Activated T-cell treated with anti-CD3 and anti-CD28 coated beads for 24 hours (primary cell): Measurements from ENCODE around the gene CNPY1.
"Not testable (repeated sequence)": the region's sequence is repeated elsewhere in the genome, so short reads cannot be mapped to it uniquely, and the experiment has no call there.

Experiments used
- DNase-seq: peaks from one replicate; pipeline ENCODE4 v3.0.0-alpha.2; 2020; ENCODE audit warnings: low read depth

Gene CNPY1

DNA sequence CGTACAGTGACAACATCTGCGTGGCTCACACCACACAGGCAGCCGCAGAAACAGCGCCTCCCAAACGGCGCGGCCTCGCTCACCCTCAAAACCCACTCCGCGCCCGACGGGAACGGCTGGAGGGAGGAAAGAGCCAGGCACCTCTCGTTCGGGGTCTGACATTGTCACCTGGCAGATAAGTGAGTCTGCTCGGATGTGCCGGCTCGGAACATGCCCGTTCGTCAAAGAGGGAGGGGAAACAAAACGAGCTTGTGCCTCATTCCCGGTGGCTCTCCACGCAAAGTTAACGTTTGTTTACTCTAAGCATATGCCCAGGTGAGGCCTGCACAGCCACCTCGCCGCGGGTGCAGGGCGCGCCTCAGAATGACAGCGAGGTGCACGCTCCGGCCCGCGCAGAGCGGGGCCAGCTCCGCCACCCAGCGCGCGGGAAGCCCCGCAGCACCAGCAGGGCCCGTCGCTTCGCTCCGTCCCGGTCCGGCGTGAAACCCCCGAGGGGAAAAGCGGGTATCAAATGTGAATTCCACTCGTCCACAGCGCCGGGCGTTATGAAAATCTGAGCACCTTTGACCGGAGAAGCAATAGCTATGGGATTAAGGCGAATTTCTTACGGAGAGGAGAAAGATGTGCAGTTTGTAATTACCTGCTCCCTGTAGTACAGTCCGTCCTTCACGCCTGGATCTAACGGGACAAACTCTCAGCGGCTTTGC lies 13.1 kb downstream of the CNPY1 start:
- no peak for DNase-seq

GRCh38 chr7:155532792-155533119 lies 13.6 kb downstream of the CNPY1 start:
- no peak for DNase-seq

GRCh38 chr7:155531681-155532080 lies 14.7 kb downstream of the CNPY1 start:
- no peak for DNase-seq

DNA sequence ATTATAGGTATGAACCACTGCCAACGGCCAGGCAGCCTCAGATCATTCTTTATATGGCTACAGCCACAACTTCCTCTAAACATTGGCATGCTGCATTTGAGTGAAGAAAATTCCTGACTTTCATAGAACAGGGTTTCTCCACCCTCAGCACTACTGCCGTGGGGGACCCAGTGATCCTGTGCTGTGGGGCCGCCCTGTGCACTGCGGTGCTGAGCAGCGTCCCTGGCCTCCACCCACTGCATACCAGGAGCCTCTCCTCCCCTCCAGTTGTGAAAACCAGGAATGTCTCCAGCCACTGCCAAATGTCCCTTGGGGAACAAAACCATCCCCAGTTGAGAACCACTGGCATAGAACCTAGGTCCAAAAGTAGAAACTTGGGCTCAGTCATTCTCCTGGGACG lies 15.8 kb downstream of the CNPY1 start:
- no peak for DNase-seq

DNA sequence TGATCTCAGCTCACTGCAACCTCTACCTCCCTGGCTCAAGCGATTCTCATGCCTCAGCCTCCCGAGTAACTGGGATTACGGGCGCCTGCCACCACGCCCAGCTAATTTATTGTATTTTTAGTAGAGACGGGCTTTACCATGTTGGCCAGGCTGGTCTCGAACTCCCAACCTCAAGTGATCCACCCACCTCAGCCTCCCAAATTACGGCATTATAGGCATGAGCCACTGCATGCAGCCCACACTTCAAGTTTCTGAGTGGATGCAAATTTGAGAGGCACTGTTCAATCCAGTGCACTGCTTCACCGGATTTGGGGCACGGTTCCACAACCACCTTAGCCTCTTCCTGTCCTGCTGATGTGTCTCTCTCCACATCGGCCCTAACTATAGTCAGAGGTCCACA lies 16.5 kb downstream of the CNPY1 start:
- DNase-seq: no peak

DNA sequence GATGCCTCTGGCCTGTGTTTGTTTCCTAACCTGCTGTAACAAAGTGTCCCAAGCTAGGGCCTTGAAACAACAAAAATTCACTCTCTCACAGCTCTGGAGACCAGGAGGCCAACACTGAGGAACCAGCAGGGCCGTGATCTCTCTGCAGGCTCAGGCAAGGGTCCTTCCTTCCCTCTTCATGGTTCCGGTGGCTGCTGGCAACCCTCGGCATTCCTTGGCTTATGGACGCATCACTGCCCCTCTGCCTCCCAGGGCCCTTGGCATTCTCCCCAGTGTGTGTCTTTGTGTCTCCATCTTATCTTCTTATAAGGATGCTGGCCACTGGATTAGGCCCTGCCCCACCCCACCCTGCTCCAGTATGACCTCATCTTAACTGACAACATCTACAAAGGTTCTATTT lies 17.0 kb downstream of the CNPY1 start:
- no peak for DNase-seq

- DNase-seq: no peak
Observed at GRCh38 chr7:155527664-155528063, 18.7 kb downstream of the CNPY1 start.

GRCh38 chr7:155526225-155526624 lies 20.1 kb downstream of the CNPY1 start:
- DNase-seq: no peak

DNA sequence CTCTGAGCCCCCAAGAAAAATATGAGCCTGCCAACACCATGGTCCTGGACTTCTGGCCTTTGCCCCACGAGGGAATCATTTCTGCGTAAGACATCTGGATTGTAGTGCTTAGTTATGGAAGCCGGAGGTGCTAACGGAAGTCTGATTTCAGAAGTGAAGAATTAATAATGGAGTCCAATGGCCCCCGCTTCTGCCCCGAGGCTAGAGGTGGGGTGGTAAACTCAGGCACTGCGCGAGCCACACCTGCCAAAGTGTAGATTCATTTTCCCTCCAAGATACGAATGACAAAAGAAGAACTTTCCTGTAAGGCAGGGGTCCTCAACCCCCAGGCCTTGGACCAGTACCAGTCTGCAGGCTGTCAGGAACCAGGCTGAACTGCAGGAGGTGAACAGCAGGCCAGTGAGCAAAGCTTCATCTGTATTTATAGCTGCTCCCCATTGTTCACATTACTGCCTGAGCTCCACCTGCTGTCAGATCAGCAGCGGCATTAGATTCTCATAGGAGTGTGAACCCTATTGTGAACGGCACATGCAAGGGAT lies 22.3 kb downstream of the CNPY1 start:
- no peak for DNase-seq

DNA sequence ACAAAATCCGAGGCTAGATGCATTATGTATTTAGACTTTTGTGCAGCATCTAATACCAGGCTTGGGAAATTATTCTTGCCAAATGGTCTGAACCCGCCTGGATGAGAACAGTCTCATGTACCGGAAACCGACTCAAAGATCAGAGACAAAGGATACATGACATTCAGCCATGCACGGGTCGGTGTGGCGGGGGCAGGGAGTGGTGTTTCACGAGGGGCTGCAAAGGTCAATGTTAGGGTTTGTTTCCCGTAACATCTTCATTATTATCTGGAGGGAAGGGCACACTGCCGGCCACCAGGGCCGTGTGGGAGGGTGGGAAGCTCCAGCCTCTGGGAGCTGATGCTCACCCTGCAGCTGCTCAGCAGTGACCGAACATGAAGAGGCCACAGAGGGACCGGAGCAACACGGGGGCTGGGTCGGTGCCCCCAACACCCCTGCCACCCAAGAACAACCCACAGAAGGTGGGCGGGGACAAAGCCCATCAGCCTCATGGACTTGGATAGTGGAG lies 23.1 kb downstream of the CNPY1 start:
- no peak for DNase-seq

- DNase-seq: no peak
Observed at GRCh38 chr7:155521743-155522398, 24.5 kb downstream of the CNPY1 start.

DNA sequence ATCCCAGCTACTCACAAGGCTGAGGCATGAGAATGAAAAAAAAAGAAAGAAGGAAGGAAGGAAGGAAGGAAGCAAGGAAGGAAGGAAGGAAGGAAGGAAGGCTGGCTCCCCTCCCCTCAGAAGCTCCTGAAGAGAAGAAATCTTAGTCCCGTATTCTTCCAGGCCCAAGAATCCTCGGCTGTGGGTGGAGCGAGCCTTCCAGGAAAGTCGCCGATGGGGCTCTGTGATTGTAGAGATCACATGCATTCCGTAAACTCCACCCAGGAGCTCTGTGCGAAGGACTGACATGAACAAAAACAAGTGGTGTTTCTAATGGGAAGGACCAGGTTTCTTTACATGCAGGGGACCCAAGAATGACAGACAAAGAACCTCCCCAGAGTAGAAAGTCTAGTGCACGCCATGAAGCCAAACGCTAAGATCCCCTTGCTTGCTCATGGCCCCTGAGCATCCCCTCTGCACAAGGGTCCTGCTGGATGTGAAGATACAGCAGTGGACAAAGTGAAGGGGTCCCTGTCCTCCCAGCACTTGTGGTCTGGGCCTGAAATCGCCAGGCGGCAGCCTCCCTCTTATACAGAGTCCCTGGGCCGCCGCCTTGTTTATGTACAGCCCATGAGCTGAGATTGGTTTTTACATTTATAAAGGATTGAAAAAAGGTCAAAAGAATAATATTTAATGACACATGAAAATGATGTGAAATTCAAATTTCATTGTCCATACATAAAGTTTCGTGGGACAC lies 25.2 kb downstream of the CNPY1 start:
- no peak for DNase-seq

- DNase-seq: no peak
Observed at GRCh38 chr7:155520114-155520513, 26.2 kb downstream of the CNPY1 start.

GRCh38 chr7:155519358-155519757 lies 27.0 kb downstream of the CNPY1 start:
- not testable (repeated sequence) for DNase-seq

GRCh38 chr7:155518633-155519032 lies 27.7 kb downstream of the CNPY1 start:
- no peak for DNase-seq

DNA sequence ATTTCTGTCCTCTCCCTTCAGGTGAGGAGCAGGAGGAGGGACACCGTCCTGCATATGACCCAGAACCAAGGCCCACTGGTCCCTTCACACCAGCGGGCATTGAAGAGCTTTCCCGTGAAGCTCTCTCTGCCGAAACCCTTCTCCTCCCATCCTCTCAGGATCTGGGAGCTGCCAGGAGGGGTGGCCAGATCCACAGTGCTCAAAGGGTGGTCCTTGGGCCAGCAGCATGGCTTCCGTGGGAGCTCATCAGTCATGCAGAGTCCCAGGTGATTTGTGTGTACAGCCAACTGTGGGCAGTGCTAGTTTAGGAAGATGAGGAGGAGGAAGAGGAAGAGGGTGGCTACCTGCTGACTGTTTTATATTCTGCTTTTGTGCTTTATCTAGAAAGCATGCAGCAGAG lies 28.4 kb downstream of the CNPY1 start:
- DNase-seq: no peak

DNA sequence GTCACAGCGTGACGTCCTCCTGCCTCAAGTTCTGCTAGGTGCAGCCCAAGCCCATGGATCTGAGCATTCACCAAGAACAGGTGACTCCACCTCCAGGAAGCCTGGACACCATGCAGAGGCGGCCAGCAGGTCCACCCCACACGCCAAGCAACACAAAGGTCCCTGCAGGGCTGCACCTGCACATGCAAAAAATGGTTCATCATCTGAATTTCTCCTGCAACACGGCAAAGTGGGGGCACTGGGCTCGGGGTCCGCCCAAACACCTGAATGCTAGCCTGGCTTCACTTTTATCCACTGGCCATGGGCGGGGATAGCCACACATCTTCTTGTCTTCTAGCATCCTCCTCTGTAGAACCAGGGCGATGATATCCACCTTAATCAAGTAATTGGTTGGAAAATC lies 28.9 kb downstream of the CNPY1 start:
- no peak for DNase-seq

DNA sequence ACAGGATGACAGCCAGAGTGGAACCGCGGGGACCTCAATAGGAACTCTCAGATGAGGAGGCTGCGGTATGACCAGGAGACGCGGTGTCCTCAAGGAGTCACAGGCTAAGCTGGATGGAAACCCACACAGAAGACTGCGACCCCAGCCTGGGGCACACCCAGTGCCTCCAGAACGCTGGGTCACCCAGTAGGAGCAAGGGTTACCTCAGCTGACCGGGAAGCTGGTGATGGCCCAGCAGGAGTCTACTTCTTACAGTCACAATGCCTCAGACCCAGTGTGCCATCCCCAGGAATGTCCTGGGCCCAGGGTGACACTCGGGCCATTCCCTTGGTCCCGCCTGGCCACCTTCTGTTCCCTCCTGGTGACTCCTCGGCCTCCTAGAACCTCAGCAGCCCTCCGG lies 29.9 kb downstream of the CNPY1 start:
- no peak for DNase-seq

GRCh38 chr7:155515318-155515717 lies 31.0 kb downstream of the CNPY1 start:
- DNase-seq: no peak

DNA sequence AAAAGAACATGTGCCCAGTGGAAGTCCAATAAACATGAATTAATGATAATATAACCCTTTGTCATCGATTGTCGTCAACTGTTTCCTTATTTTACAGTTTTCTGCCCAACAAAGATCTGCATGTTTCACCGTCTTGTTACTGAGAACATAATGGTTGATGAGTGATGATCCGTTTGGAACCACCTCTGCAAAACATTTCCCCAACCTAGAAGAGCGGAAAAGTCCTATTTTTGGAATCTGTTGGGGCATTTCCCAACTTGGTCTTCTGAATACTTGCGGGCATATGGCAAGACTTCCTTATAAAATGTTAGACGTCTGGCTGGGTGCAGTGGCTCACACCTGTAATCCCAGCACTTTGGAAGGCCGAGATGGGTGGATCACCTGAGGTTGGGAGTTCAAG lies 32.1 kb downstream of the CNPY1 start:
- DNase-seq: no peak

GRCh38 chr7:155513543-155514285 lies 32.6 kb downstream of the CNPY1 start:
- no peak for DNase-seq

- no peak for DNase-seq
Observed at GRCh38 chr7:155512246-155512887, 34.0 kb downstream of the CNPY1 start.
